H1 (cell line): ENCODE measurements around the gene TXNRD3. TPM values are rescaled to one million over a fixed set of nuclear protein-coding genes. Genes with fewer than 3 reads are reported as not detected.

Experiments
- CTCF ChIP-seq, 3 experiments: IDR thresholded peaks; 1 replicate in 2 of 3; 2 replicates in 1 of 3; pipeline versions ENCODE4 v1.5.1 to v1.6.1; 2011; ENCODE audit warnings: low read length in 3 of 3, mild to moderate bottlenecking in 3 of 3, inconsistent platforms in 2 of 3, low read depth in 1 of 3, moderate library complexity in 1 of 3; ENCODE audit not compliant: insufficient read depth in 1 of 3; ENCODE audit errors: control extremely low read depth in 1 of 3
- EZH2 ChIP-seq: fragments of 200-600 bp; sonication (generic); IDR thresholded peaks from 2 replicates; pipeline ENCODE4 v1.7.1; 2012; ENCODE audit warnings: low read depth, mild to moderate bottlenecking, moderate library complexity, low read length, inconsistent platforms; ENCODE audit not compliant: severe bottlenecking
- KDM1A ChIP-seq: fragments of 200-600, 300-600 bp; sonication (generic); IDR thresholded peaks from 2 replicates; pipeline ENCODE4 v1.7.1; 2016; ENCODE audit warnings: mild to moderate bottlenecking, low read length, borderline replicate concordance
- MAFK ChIP-seq: IDR thresholded peaks from 2 replicates; pipeline ENCODE4 v1.6.1; 2012; ENCODE audit warnings: low read depth, mild to moderate bottlenecking, improper control_type of control experiment, low read length
- TAF7 ChIP-seq: optimal IDR thresholded peaks from 2 replicates; pipeline ENCODE3; 2011; ENCODE audit warnings: low read depth, mild to moderate bottlenecking, inconsistent platforms, low read length, moderate library complexity, borderline replicate concordance
- polyA plus RNA-seq, 7 experiments: library from polyadenylated mRNA; depleted of rRNA in 3 of 7; stranded (reverse) in 5 of 7; unstranded in 2 of 7; fragments of >200 nt in 5 of 7; fragments of 200-250 nt in 2 of 7; gene quantifications; 1 replicate in 5 of 7; 2 replicates in 1 of 7; 4 replicates in 1 of 7; pipeline versions ENCODE4 v1.2.1 to v1.2.3, GENCODE V29; 2011 to 2013; ENCODE audit warnings: missing spikeins in 2 of 7, mixed read lengths in 2 of 7
- total RNA-seq: library from RNA; stranded (reverse); fragmentation: NEBNext Ultra II Directional; extraction: Animal tissue kit (Norgen Biotek cat#: 25700); gene quantifications from 2 replicates; pipeline ENCODE4 v1.2.1, GENCODE V29; 2021

TXNRD3 gene
- total and polyA plus RNA-seq, 2 of the 8 experiments (the other 6 are each of a cell fraction or from before 2014, with no cell fraction given): 3.4 to 4.3 TPM

DNA sequence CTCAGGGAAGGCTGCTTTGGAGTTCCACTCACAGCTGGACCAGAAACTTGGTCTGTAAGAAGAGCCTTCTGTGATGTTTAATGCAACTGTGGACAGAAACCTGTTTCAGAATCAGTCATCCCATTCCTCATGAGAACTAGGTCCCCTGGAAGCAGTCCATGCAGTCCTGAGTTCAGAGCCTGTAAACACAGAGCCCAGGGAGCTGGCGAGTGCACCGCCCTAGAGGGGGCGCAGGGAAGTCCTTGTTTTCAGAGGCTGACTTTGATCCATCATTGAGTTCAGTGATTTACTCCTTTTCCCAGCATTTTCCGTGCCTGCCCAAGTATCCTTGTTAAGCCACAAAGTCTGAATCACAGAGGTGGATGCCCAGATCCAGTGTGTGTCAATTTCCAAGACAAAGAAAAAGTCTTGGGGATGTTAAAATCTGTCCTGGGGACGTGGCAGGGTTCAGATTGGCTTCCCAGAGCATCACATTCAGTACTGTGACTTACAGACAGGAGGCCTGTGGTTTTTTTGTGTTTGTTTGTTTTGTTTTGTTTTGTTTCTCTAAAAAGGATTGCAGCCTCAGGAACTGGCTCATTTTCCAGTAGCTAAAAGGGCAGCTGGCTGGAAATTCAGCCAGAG, 9.8 kb upstream of the TXNRD3 start (continued):
- TF ChIP-seq CTCF (IDR thresholded peaks at IDR 0.05; ENCODE audit: control extremely low read depth in 1 of 3, insufficient read depth in 1 of 3, low read depth in 1 of 3, low read length in 3 of 3) (peak; percentile 35 to 48 (median 47)), MAFK (no peak), EZH2 (no peak), KDM1A (no peak), TAF7 (no peak)
